LNCaP clone FGC (cell line): Measurements from ENCODE around the gene PREP.

Experiments used
- DNase-seq: peaks from one replicate; pipeline ENCODE4 v3.0.0-alpha.2; 2011; ENCODE audit warnings: low read depth
- H3K4me3 ChIP-seq: 2 replicates; pipeline ENCODE4 v1.5.1; 2011; ENCODE audit warnings: mild to moderate bottlenecking, low read depth, low read length, control low read depth
- TF ChIP-seq, protein P1 (sequence below): IDR thresholded peaks from 2 replicates; pipeline ENCODE4 v1.5.1; 2012; ENCODE audit warnings: mild to moderate bottlenecking; ENCODE audit not compliant: control insufficient read depth, insufficient read depth; ENCODE audit errors: extremely low read depth

Gene PREP

DNA sequence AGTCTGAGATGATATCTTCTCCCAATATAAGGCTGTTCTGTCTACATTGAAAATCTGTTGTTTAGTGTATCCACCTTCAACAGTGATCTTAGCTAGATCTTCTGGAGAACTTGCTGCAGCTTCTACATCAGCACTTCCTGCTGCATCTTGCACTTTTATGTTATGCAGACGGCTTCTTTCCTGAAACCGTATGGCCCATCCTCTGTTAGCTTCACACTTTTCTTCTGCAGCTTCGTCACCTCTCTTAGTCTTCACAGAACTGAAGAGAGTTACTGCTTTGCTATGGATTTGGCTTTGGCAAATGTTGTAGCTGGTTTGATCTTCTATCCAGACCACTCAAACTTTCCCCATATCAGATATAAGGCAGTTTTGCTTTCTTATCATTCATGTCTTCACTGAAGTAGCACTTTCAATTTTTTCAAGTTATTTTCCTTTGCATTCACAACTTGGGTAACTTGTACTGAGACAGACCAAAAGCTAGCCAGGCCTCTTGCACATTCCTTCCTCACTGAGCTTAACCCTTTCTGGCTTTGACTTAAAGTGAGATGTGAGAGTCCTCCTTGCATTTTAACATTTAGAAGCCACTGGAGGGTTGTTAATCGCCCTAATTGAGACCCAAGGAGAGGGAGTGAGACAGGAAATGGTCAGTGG is 110.1 kb downstream of the PREP start:
- TF ChIP-seq, protein P1, sequence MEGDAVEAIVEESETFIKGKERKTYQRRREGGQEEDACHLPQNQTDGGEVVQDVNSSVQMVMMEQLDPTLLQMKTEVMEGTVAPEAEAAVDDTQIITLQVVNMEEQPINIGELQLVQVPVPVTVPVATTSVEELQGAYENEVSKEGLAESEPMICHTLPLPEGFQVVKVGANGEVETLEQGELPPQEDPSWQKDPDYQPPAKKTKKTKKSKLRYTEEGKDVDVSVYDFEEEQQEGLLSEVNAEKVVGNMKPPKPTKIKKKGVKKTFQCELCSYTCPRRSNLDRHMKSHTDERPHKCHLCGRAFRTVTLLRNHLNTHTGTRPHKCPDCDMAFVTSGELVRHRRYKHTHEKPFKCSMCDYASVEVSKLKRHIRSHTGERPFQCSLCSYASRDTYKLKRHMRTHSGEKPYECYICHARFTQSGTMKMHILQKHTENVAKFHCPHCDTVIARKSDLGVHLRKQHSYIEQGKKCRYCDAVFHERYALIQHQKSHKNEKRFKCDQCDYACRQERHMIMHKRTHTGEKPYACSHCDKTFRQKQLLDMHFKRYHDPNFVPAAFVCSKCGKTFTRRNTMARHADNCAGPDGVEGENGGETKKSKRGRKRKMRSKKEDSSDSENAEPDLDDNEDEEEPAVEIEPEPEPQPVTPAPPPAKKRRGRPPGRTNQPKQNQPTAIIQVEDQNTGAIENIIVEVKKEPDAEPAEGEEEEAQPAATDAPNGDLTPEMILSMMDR, result no peak
- H3K4me3 ChIP-seq, result no peak overlapping the region
- DNase-seq, result no peak

DNA sequence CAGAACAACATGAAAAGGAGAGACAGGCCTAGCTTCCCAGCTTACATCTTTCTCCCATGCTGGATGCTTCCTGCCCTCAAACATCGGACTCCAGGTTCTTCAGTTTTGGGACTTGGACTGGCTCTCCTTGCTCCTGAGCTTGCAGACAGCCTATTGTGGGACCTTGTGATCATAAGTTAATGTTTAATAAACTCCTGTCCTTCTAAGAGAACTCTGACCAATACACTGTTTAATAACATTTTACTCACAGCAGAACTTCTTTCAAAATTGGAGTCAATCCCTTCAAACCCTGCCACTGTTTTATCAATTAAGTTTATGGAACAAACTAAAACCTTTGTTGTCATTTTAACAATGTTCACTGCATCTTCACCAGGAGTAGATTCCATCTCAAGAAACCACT is 111.4 kb downstream of the PREP start:
- TF ChIP-seq, protein P1, result no peak
- DNase-seq, result no peak
- H3K4me3 ChIP-seq, result no peak overlapping the region

DNA sequence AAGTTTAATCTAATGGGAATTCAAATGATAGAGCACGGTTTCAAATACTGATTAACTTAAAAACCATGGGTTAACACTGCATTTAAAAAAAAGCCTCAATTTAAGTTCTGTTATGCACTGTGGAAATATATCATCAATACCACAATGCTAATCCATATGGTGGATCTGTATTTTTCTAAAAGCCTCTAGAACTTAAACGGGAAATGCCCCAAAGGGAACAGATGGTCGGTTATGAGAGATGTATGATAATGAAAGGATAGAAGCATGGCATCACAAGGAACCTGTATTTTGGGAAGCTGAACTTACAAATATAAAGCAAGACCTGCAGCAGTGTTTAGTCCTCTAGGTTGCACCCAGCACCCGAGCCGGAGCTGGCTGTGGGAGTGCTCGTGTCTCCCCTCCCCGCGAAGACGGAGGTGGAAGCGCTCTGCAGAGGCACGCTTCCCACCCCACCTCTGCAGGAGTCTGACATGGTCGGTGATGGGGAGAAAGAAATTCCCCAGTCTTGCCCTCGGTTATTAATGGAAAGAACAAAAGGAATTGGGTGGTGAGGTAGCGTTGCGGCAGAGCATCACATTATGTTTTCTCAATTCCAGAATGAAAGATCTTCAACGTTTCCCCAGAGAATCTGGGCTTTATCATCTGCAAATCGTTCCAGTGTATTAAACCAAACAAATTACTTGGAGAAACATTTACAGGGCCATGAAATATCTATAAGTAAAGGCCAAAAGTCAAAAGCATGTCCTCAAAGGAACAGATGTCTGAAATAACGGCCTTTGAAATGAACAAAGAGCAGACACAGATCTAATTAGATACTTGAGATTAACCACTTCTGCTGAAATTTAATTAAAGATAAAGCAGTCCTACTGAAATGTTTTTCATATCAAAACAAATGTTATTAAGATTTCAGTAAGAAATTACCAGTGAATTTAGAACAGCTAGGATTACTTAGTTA is 120.0 kb downstream of the PREP start:
- TF ChIP-seq, protein P1, result no peak
- H3K4me3 ChIP-seq, result no peak overlapping the region
- DNase-seq, result no peak

DNA sequence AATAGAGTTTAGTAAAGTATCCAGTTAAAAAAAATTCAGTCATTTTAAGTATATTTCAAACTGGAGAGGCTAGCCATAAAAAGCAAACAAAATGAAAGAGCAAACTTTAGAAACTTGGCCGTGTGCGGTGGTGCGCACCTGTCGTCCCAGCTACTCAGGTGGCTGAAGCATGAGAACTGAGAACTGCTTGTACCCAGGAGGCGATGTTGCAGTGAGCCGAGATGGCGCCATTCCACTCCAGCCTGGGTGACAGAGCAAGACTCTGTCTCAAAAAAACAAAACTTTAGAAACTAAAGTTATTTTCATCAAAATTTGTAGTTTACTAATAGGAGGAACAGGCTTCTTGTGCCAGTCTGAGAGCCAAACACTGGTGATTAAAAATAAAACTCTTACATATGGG is 122.8 kb downstream of the PREP start:
- H3K4me3 ChIP-seq, result no peak overlapping the region
- no peak for DNase-seq
- TF ChIP-seq, protein P1, result no peak

DNA sequence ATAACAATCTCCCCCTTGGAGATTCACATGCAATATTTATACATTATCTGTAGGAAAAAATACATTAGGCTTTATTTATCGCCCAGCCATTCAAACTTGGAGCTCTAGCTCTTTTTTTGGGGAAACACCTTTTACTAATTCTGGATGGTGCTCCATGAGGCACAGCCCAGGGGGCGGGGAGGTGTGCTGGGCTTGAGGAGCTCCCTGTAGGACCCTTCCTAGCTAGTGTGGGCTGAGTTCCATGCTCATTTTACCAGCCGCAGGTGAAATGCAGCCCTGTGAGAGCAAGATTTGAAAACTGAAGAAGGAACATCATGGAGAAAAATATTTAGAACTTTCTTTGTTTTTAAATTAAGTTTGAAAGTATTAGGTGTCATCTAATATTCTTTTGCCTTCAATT is 123.4 kb downstream of the PREP start:
- TF ChIP-seq, protein P1, result no peak
- no peak for DNase-seq
- H3K4me3 ChIP-seq, result no peak overlapping the region

DNA sequence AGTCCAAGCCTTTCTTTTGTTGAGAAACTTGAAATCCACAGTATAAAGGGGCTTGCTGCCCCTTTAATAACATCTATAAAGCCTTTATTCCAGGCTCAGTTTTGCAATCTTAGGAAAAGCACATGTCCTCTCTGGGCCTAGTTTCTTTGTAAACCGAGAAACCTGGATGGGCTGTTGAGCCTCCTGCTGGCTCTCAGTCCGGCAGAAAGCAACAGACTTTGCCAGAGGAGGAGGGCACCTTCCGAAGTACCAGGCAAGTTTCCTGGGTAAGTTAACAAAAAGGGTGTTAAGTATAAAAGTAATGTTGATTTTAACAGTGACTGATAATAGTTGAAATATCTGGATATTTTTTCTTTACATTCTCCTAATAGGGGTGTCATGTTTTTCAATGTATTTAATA is 124.1 kb downstream of the PREP start:
- TF ChIP-seq, protein P1, result no peak
- DNase-seq, result no peak
- H3K4me3 ChIP-seq, result no peak overlapping the region

DNA sequence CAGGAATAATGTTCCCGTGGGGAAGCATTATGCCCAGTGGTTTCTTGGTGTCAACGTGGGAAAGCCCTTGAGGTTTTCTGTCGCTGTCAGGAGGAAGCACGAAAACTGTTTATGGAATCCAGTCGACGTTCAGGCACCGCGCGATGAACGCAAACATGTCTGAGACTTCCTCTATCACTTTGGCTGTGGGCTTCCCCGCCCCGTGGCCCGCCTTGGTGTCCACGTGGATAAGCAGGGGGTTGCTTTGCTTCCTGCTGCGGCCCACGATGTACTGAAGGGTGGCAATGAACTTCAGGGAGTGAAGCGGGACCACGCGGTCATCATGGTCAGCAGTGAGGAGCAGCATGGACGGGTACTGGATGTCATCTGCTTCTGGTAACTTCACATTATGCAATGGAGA is 124.8 kb downstream of the PREP start:
- no peak overlapping the region for H3K4me3 ChIP-seq
- TF ChIP-seq, protein P1, result no peak
- DNase-seq, result no peak
